Keratinocyte (primary cell): ENCODE data around the gene CTTNBP2.

Experiments
- CTCF ChIP-seq, 3 experiments: IDR thresholded peaks in 1 of 3; conservative IDR thresholded peaks in 1 of 3; optimal IDR thresholded peaks in 1 of 3; 2 replicates in 2 of 3; 3 replicates in 1 of 3; pipeline versions ENCODE3 to v1.5.1; 2011; ENCODE audit warnings: low read length in 3 of 3, mild to moderate bottlenecking in 3 of 3, moderate library complexity in 2 of 3, control low read depth in 1 of 3, inconsistent platforms in 1 of 3; ENCODE audit not compliant: insufficient read depth in 2 of 3; ENCODE audit errors: extremely low read depth in 1 of 3
- EZH2 ChIP-seq: IDR thresholded peaks from one replicate; pipeline ENCODE4 v1.6.1; 2012; ENCODE audit warnings: inconsistent platforms, mild to moderate bottlenecking, low read length, moderate library complexity

- TF ChIP-seq CTCF (optimal IDR thresholded peaks at IDR 0.05 in 1 of 3, IDR thresholded peaks at IDR 0.05 in 1 of 3, conservative IDR thresholded peaks at IDR 0.05 in 1 of 3; ENCODE audit: extremely low read depth in 1 of 3, insufficient read depth in 2 of 3, low read length in 3 of 3) (peak in 1 of 3 experiments; percentile 21), EZH2 (no peak)
Measured at GRCh38 chr7:117750612-117751563, 122.4 kb downstream of the CTTNBP2 start.
